ENCODE data around the gene RSPH6A. TPM values are rescaled to one million over a fixed set of nuclear protein-coding genes. Genes with fewer than 3 reads are reported as not detected.

The RSPH6A gene
- total RNA-seq, 4 donors from 2014 or later, result 0.11 TPM; not detected in 3

- Histone ChIP-seq H3K4me3 (peak within 1 kb of the TSS; percentile 87 to 98 (median 92)), H3K36me3 (peaks cover 0 to 31% (median 15%) of the 10 kb centered on the region in 4 donors), H3K27me3 (no peaks in the 10 kb centered on the region), H3K4me1 (peaks cover 42 to 75% (median 65%) of the 10 kb centered on the region in 4 donors), H3K27ac (replicated peaks in 1 of 4) (peak within 1 kb of the TSS; percentile 91 to 98 (median 97)), H3K9me3 (no peaks in the 10 kb centered on the region)
- intact Hi-C loops (cut with DNase I), result loop anchor here (1.0 kb wide), 1 partner anchor 30 kb away; no protein-coding TSS in a partner anchor
- DNase-seq (ENCODE audit: extremely low spot score), result peak; percentile 99
- 0% methylated on average over 10 of the region's 70 CpGs for WGBS
- peak; percentile 84 for TF ChIP-seq POLR2A (IDR thresholded peaks at IDR 0.05; ENCODE audit: low read depth)
- TF ChIP-seq POLR2AphosphoS5 (IDR thresholded peaks at IDR 0.05), result peak; percentile 98 to 99
- TF ChIP-seq EP300 (IDR thresholded peaks at IDR 0.05), result no peak
- peak in 1 of 3 experiments; percentile 6 for TF ChIP-seq CTCF (IDR thresholded peaks at IDR 0.05)
Measured at GRCh38 chr19:45768984-45769782, 45.9 kb downstream of the RSPH6A start, which contains the start of gene SIX5. Gene SIX5, minus strand, starts transcription at chr19:45769252. Its CDS starts 408 bp downstream, at chr19:45768844.

GRCh38 chr19:45768655-45768983, 46.5 kb downstream of the RSPH6A start:
- 0% methylated on average over 15 of the region's 33 CpGs for WGBS
- Histone ChIP-seq H3K4me1 (peaks cover 47 to 80% (median 70%) of the 10 kb centered on the region in 4 donors), H3K27ac (replicated peaks in 1 of 4) (peak overlapping the region; percentile 91 to 98 (median 97)), H3K36me3 (peaks cover 0 to 28% (median 14%) of the 10 kb centered on the region in 4 donors), H3K27me3 (no peaks in the 10 kb centered on the region), H3K9me3 (no peaks in the 10 kb centered on the region), H3K4me3 (peak overlapping the region; percentile 87 to 98 (median 92))
- TF ChIP-seq POLR2AphosphoS5 (IDR thresholded peaks at IDR 0.05) (no peak), EP300 (IDR thresholded peaks at IDR 0.05) (no peak), POLR2A (IDR thresholded peaks at IDR 0.05; ENCODE audit: low read depth) (no peak), CTCF (IDR thresholded peaks at IDR 0.05) (no peak)
- DNase-seq (ENCODE audit: extremely low spot score), result no peak
- intact Hi-C loops (cut with DNase I), result no loop called here

GRCh38 chr19:45767881-45768654, 47.0 kb downstream of the RSPH6A start:
- Histone ChIP-seq H3K4me3 (peak overlapping the region; percentile 87 to 98 (median 92)), H3K27me3 (no peaks in the 10 kb centered on the region), H3K4me1 (peaks cover 48 to 85% (median 76%) of the 10 kb centered on the region in 4 donors), H3K27ac (replicated peaks in 1 of 4) (peak overlapping the region; percentile 91 to 98 (median 97)), H3K9me3 (no peaks in the 10 kb centered on the region), H3K36me3 (peaks cover 0 to 22% (median 11%) of the 10 kb centered on the region in 4 donors)
- TF ChIP-seq EP300 (IDR thresholded peaks at IDR 0.05) (no peak), CTCF (IDR thresholded peaks at IDR 0.05) (peak in 1 of 3 experiments; percentile 4), POLR2AphosphoS5 (IDR thresholded peaks at IDR 0.05) (peak; percentile 63 to 74), POLR2A (IDR thresholded peaks at IDR 0.05; ENCODE audit: low read depth) (no peak)
- intact Hi-C loops (cut with DNase I), result loop anchor here (2.0 kb wide), 2 partner anchors 49 to 75 kb away; partner anchors contain the start of gene QPCTL
- 3% methylated on average over 8 of the region's 102 CpGs for WGBS
- no peak for DNase-seq (ENCODE audit: extremely low spot score)

GRCh38 chr19:45767410-45767880, 47.7 kb downstream of the RSPH6A start:
- intact Hi-C loops (cut with DNase I), result loop anchor here (2.0 kb wide), 2 partner anchors 49 to 75 kb away; partner anchors contain the start of gene QPCTL
- H3K9me3 ChIP-seq, result no peaks in the 10 kb centered on the region
- H3K36me3 ChIP-seq, result peaks cover 0 to 16% (median 8%) of the 10 kb centered on the region in 4 donors
- 5% methylated on average over 18 of the region's 31 CpGs for whole genome bisulfite sequencing
- peak overlapping the region; percentile 91 to 98 (median 97) for H3K27ac ChIP-seq (replicated peaks in 1 of 4)
- TF ChIP-seq EP300 (IDR thresholded peaks at IDR 0.05) (no peak), CTCF (IDR thresholded peaks at IDR 0.05) (no peak), POLR2A (IDR thresholded peaks at IDR 0.05; ENCODE audit: low read depth) (peak; percentile 66), POLR2AphosphoS5 (IDR thresholded peaks at IDR 0.05) (peak; percentile 84 to 95)
- no peaks in the 10 kb centered on the region for H3K27me3 ChIP-seq
- no peak for DNase-seq (ENCODE audit: extremely low spot score)
- peak overlapping the region; percentile 87 to 98 (median 92) for H3K4me3 ChIP-seq
- peaks cover 48 to 84% (median 75%) of the 10 kb centered on the region in 4 donors for H3K4me1 ChIP-seq
